Stimulated activated memory B cell treated with anti-CD40 and anti-IgM and Interleukin-4, amounts not matched to agents 10 μg/mL and 1 μg/mL and 100 μg/mL, for 72 hours (primary cell): Measurements from ENCODE around the gene EIF4ENIF1.
"Not testable (repeated sequence)": the region's sequence is repeated elsewhere in the genome, so short reads cannot be mapped to it uniquely, and the experiment has no call there.

ENCODE experiments used
- ATAC-seq: fragments of 150-1000 bp; cut with Tn5 transposase; 2 replicates; pipeline ENCODE4 v1.10.0; 2021
- H3K27ac Mint-ChIP-seq: one replicate; pipeline ENCODE4 v1.8.0; 2022; ENCODE audit warnings: mild to moderate bottlenecking, mixed read lengths
- H3K27me3 Mint-ChIP-seq: one replicate; pipeline ENCODE4 v1.8.0; 2022; ENCODE audit warnings: mixed read lengths
- H3K36me3 Mint-ChIP-seq: one replicate; pipeline ENCODE4 v1.8.0; 2022; ENCODE audit warnings: mixed read lengths
- H3K4me1 Mint-ChIP-seq: one replicate; pipeline ENCODE4 v1.8.0; 2022; ENCODE audit warnings: mixed read lengths
- H3K4me3 Mint-ChIP-seq: one replicate; pipeline ENCODE4 v1.8.0; 2022; ENCODE audit warnings: mild to moderate bottlenecking, moderate library complexity, mixed read lengths
- H3K9me3 Mint-ChIP-seq: one replicate; pipeline ENCODE4 v1.8.0; 2022; ENCODE audit warnings: mixed read lengths

Gene EIF4ENIF1

GRCh38 chr22:31482470-31482869 lies 7.2 kb downstream of the EIF4ENIF1 start:
- not testable (repeated sequence) for H3K27me3 Mint-ChIP-seq, H3K9me3 Mint-ChIP-seq, H3K4me3 Mint-ChIP-seq, ATAC-seq, H3K27ac Mint-ChIP-seq
- Mint-ChIP-seq H3K4me1 (peaks cover 28% of the 10 kb centered on the region), H3K36me3 (peaks cover 50% of the 10 kb centered on the region)

GRCh38 chr22:31481129-31481528 lies 8.5 kb downstream of the EIF4ENIF1 start:
- Mint-ChIP-seq H3K36me3 (peaks cover 51% of the 10 kb centered on the region), H3K4me1 (peaks cover 38% of the 10 kb centered on the region), H3K9me3 (no peaks in the 10 kb centered on the region), H3K27me3 (no peaks in the 10 kb centered on the region), H3K27ac (no peak overlapping the region), H3K4me3 (no peak overlapping the region)
- no peak for ATAC-seq

- H3K36me3 Mint-ChIP-seq = peaks cover 52% of the 10 kb centered on the region
- peak overlapping the region; percentile 67 for H3K27ac Mint-ChIP-seq
- H3K27me3 Mint-ChIP-seq = no peaks in the 10 kb centered on the region
- peaks cover 37% of the 10 kb centered on the region for H3K4me1 Mint-ChIP-seq
- ATAC-seq = peak; percentile 85
- H3K4me3 Mint-ChIP-seq = no peak overlapping the region
- H3K9me3 Mint-ChIP-seq = no peaks in the 10 kb centered on the region
Measured at GRCh38 chr22:31477329-31477728, 12.3 kb downstream of the EIF4ENIF1 start.

- Mint-ChIP-seq H3K4me3 (no peak overlapping the region), H3K27me3 (no peaks in the 10 kb centered on the region), H3K36me3 (peaks cover 48% of the 10 kb centered on the region), H3K27ac (no peak overlapping the region), H3K9me3 (no peaks in the 10 kb centered on the region), H3K4me1 (peaks cover 37% of the 10 kb centered on the region)
- ATAC-seq = no peak
Measured at GRCh38 chr22:31475800-31476199, 13.8 kb downstream of the EIF4ENIF1 start.

- H3K36me3 Mint-ChIP-seq = peaks cover 40% of the 10 kb centered on the region
- ATAC-seq = no peak
- H3K4me1 Mint-ChIP-seq = peaks cover 37% of the 10 kb centered on the region
- H3K9me3 Mint-ChIP-seq = no peaks in the 10 kb centered on the region
- no peaks in the 10 kb centered on the region for H3K27me3 Mint-ChIP-seq
- no peak overlapping the region for H3K4me3 Mint-ChIP-seq
- no peak overlapping the region for H3K27ac Mint-ChIP-seq
Measured at GRCh38 chr22:31474743-31475142, 14.9 kb downstream of the EIF4ENIF1 start.

GRCh38 chr22:31465307-31465706 lies 24.3 kb downstream of the EIF4ENIF1 start:
- no peak overlapping the region for H3K4me3 Mint-ChIP-seq
- H3K9me3 Mint-ChIP-seq = no peaks in the 10 kb centered on the region
- no peak overlapping the region for H3K27ac Mint-ChIP-seq
- H3K4me1 Mint-ChIP-seq = no peaks in the 10 kb centered on the region
- no peaks in the 10 kb centered on the region for H3K27me3 Mint-ChIP-seq
- H3K36me3 Mint-ChIP-seq = peaks cover 63% of the 10 kb centered on the region
- ATAC-seq = no peak

GRCh38 chr22:31461699-31462098 lies 27.9 kb downstream of the EIF4ENIF1 start:
- Mint-ChIP-seq H3K4me3 (no peak overlapping the region), H3K4me1 (no peaks in the 10 kb centered on the region), H3K27me3 (no peaks in the 10 kb centered on the region), H3K36me3 (peaks cover 58% of the 10 kb centered on the region), H3K27ac (no peak overlapping the region), H3K9me3 (no peaks in the 10 kb centered on the region)
- ATAC-seq = no peak

- Mint-ChIP-seq H3K27ac (no peak overlapping the region), H3K4me1 (peaks cover 11% of the 10 kb centered on the region), H3K27me3 (no peaks in the 10 kb centered on the region), H3K36me3 (peaks cover 28% of the 10 kb centered on the region), H3K4me3 (no peak overlapping the region), H3K9me3 (no peaks in the 10 kb centered on the region)
- ATAC-seq = no peak
Measured at GRCh38 chr22:31451709-31452571, 37.7 kb downstream of the EIF4ENIF1 start.

GRCh38 chr22:31449506-31449905 lies 40.1 kb downstream of the EIF4ENIF1 start:
- H3K27ac Mint-ChIP-seq = no peak overlapping the region
- H3K4me1 Mint-ChIP-seq = peaks cover 11% of the 10 kb centered on the region
- H3K9me3 Mint-ChIP-seq = no peaks in the 10 kb centered on the region
- no peak overlapping the region for H3K4me3 Mint-ChIP-seq
- H3K27me3 Mint-ChIP-seq = no peaks in the 10 kb centered on the region
- ATAC-seq = no peak
- H3K36me3 Mint-ChIP-seq = peaks cover 22% of the 10 kb centered on the region

- Mint-ChIP-seq H3K4me3 (no peak overlapping the region), H3K36me3 (peaks cover 27% of the 10 kb centered on the region), H3K4me1 (peaks cover 11% of the 10 kb centered on the region), H3K9me3 (no peaks in the 10 kb centered on the region), H3K27me3 (no peaks in the 10 kb centered on the region), H3K27ac (no peak overlapping the region)
- no peak for ATAC-seq
Measured at GRCh38 chr22:31448382-31448781, 41.3 kb downstream of the EIF4ENIF1 start.

- no peak overlapping the region for H3K27ac Mint-ChIP-seq
- H3K9me3 Mint-ChIP-seq = no peaks in the 10 kb centered on the region
- H3K36me3 Mint-ChIP-seq = peaks cover 38% of the 10 kb centered on the region
- no peak overlapping the region for H3K4me3 Mint-ChIP-seq
- no peaks in the 10 kb centered on the region for H3K27me3 Mint-ChIP-seq
- peaks cover 11% of the 10 kb centered on the region for H3K4me1 Mint-ChIP-seq
- ATAC-seq = no peak
Measured at GRCh38 chr22:31447337-31447736, 42.3 kb downstream of the EIF4ENIF1 start.

GRCh38 chr22:31446767-31447166 lies 42.9 kb downstream of the EIF4ENIF1 start:
- Mint-ChIP-seq H3K4me3 (no peak overlapping the region), H3K36me3 (peaks cover 41% of the 10 kb centered on the region), H3K4me1 (peaks cover 11% of the 10 kb centered on the region), H3K9me3 (no peaks in the 10 kb centered on the region), H3K27me3 (no peaks in the 10 kb centered on the region), H3K27ac (no peak overlapping the region)
- no peak for ATAC-seq

- no peak overlapping the region for H3K4me3 Mint-ChIP-seq
- no peak overlapping the region for H3K27ac Mint-ChIP-seq
- no peak for ATAC-seq
- peaks cover 11% of the 10 kb centered on the region for H3K4me1 Mint-ChIP-seq
- no peaks in the 10 kb centered on the region for H3K27me3 Mint-ChIP-seq
- H3K36me3 Mint-ChIP-seq = peaks cover 43% of the 10 kb centered on the region
- no peaks in the 10 kb centered on the region for H3K9me3 Mint-ChIP-seq
Measured at GRCh38 chr22:31446208-31446607, 43.4 kb downstream of the EIF4ENIF1 start.

- Mint-ChIP-seq H3K27ac (no peak overlapping the region), H3K9me3 (no peaks in the 10 kb centered on the region), H3K27me3 (no peaks in the 10 kb centered on the region), H3K36me3 (peaks cover 49% of the 10 kb centered on the region), H3K4me1 (peaks cover 11% of the 10 kb centered on the region), H3K4me3 (no peak overlapping the region)
- ATAC-seq = no peak
Measured at GRCh38 chr22:31445642-31446041, 44.0 kb downstream of the EIF4ENIF1 start.

- ATAC-seq = no peak
- Mint-ChIP-seq H3K4me3 (no peak overlapping the region), H3K9me3 (no peaks in the 10 kb centered on the region), H3K27me3 (no peaks in the 10 kb centered on the region), H3K27ac (no peak overlapping the region), H3K36me3 (peaks cover 67% of the 10 kb centered on the region), H3K4me1 (no peaks in the 10 kb centered on the region)
Measured at GRCh38 chr22:31443516-31443915, 46.1 kb downstream of the EIF4ENIF1 start.

- Mint-ChIP-seq H3K4me3 (no peak overlapping the region), H3K9me3 (no peaks in the 10 kb centered on the region), H3K4me1 (no peaks in the 10 kb centered on the region), H3K27ac (no peak overlapping the region), H3K27me3 (no peaks in the 10 kb centered on the region), H3K36me3 (peaks cover 70% of the 10 kb centered on the region)
- no peak for ATAC-seq
Measured at GRCh38 chr22:31442768-31443489, 46.7 kb downstream of the EIF4ENIF1 start.
